ENCODE results near the gene CAMK2G. TPM values are rescaled to one million over a fixed set of nuclear protein-coding genes. Genes with fewer than 3 reads are reported as not detected.

Gene CAMK2G
- total and polyA plus RNA-seq, 9 donors = 9.8 to 42.9 (median 16.7) TPM

DNA sequence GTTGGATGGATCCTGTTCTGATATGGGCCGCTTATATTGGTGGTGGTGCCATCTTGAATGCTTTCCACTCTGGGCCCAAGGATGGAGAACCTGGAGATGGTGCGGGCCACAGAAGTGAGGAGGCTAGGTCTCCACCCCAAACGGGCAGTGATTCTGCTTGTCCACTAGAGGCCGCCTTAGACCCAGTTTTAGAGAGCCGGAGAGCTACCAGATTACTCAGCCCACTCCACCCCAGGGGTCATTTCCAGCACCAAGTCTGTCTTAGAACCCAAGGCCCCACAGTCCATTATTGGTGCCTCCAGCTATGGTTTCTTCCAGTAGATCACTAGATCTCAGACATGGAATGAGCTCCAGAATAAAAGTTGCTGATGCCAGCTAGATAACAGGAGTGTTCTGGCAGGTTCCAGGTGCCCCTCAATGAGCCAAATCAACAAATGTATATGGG lies 11.8 kb upstream of the CAMK2G start:
- WGBS, 3 donors = 4 to 10% (median 5%) methylated on average over 5 of the region's 5 CpGs
- H3K4me3 ChIP-seq = no peak overlapping the region
- no peaks in the 10 kb centered on the region for H3K36me3 ChIP-seq
- no peak for TF ChIP-seq EP300 (IDR thresholded peaks at IDR 0.05)
- TF ChIP-seq, protein P1, sequence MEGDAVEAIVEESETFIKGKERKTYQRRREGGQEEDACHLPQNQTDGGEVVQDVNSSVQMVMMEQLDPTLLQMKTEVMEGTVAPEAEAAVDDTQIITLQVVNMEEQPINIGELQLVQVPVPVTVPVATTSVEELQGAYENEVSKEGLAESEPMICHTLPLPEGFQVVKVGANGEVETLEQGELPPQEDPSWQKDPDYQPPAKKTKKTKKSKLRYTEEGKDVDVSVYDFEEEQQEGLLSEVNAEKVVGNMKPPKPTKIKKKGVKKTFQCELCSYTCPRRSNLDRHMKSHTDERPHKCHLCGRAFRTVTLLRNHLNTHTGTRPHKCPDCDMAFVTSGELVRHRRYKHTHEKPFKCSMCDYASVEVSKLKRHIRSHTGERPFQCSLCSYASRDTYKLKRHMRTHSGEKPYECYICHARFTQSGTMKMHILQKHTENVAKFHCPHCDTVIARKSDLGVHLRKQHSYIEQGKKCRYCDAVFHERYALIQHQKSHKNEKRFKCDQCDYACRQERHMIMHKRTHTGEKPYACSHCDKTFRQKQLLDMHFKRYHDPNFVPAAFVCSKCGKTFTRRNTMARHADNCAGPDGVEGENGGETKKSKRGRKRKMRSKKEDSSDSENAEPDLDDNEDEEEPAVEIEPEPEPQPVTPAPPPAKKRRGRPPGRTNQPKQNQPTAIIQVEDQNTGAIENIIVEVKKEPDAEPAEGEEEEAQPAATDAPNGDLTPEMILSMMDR (IDR thresholded peaks at IDR 0.05) = peak; percentile 46 to 85 (median 83)
- no peak for TF ChIP-seq POLR2A (IDR thresholded peaks at IDR 0.05)
- H3K4me1 ChIP-seq (ENCODE audit: insufficient read depth) = peaks cover 7% of the 10 kb centered on the region
- no peak overlapping the region for H3K27ac ChIP-seq
- no peaks in the 10 kb centered on the region for H3K9me3 ChIP-seq
- DNase-seq = peak; percentile 70 to 78 (median 74)
- intact Hi-C loops (cut with DNase I) = loop anchor here (2.0 to 5.0 kb wide), 5 partner anchors 51 to 346 kb away; no protein-coding TSS in a partner anchor
- H3K27me3 ChIP-seq = no peaks in the 10 kb centered on the region

DNA sequence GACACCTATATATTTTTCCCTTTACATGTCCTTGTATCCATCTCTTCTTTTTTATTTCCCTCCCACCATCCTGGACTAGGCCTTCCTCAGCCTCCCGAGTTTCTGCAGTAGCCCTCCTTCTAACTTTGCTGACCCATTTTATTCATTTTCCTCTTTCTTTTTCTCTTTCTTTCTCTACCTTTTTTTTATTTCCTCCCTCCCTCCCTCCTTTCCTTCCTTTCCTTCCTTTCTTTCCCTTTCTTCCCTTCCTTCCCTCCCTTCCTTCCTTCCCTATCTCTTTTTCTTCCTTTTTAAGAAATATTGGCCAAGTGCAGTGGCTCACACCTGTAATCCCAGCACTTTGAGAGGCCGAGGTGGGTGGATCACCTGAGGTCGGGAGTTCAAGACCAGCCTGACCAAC lies 9.7 kb upstream of the CAMK2G start:
- Histone ChIP-seq H3K27ac (no peak overlapping the region), H3K9me3 (no peaks in the 10 kb centered on the region), H3K36me3 (no peaks in the 10 kb centered on the region), H3K4me1 (ENCODE audit: insufficient read depth) (peaks cover 7% of the 10 kb centered on the region), H3K27me3 (no peaks in the 10 kb centered on the region), H3K4me3 (no peak overlapping the region)
- 68 to 74% (median 73%) methylated on average over 3 of the region's 3 CpGs for WGBS, 3 donors
- no peak for TF ChIP-seq EP300 (IDR thresholded peaks at IDR 0.05)
- TF ChIP-seq, protein P1 (IDR thresholded peaks at IDR 0.05) = no peak
- no peak for DNase-seq
- intact Hi-C loops (cut with DNase I) = no loop called here

DNA sequence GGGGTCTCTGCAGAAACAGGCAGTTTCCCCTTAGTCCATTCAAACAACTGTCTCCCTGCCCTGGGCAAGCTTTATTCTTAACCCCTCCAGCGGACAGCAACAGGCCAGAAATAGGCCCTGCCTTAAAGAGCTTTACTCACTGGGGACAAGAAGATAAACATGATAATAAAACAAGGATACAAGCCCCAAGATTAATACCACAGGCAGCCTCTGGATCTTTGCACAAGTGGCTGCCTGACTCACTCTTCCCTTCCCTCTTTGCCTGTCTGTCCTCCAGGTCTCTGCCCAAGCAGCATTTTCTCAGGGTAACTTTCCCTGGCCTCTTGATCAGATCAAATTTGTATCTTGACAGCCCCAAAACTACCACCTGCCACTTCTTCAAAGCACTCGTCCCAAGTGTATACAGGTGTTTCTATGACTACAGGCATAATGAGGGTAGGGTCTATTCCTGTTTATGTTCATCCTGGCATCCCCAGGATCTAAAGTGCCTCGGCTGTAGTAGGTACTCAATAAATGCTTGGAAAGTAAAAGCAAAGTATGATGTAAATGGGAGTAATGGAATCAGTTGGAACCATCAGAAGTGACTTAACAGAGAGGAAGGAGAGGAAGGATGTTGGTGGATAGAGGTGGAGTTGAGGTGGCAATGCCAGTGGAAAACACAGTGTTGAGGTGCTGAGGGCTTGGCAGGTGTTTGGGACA lies 7.0 kb upstream of the CAMK2G start:
- no peak for DNase-seq
- no peaks in the 10 kb centered on the region for H3K9me3 ChIP-seq
- intact Hi-C loops (cut with DNase I) = loop anchor here in 1 of 4 donors (2.0 kb wide), 1 partner anchor 33 kb away; no protein-coding TSS in a partner anchor
- no peak for TF ChIP-seq POLR2A (IDR thresholded peaks at IDR 0.05)
- TF ChIP-seq, protein P1 (IDR thresholded peaks at IDR 0.05) = no peak
- no peak for TF ChIP-seq EP300 (IDR thresholded peaks at IDR 0.05)
- WGBS, 3 donors = 80 to 89% (median 88%) methylated on average over 3 of the region's 3 CpGs
- H3K4me1 ChIP-seq (ENCODE audit: insufficient read depth) = peaks cover 2% of the 10 kb centered on the region
- no peaks in the 10 kb centered on the region for H3K36me3 ChIP-seq
- H3K27me3 ChIP-seq = no peaks in the 10 kb centered on the region
- no peak overlapping the region for H3K4me3 ChIP-seq
- no peak overlapping the region for H3K27ac ChIP-seq

DNA sequence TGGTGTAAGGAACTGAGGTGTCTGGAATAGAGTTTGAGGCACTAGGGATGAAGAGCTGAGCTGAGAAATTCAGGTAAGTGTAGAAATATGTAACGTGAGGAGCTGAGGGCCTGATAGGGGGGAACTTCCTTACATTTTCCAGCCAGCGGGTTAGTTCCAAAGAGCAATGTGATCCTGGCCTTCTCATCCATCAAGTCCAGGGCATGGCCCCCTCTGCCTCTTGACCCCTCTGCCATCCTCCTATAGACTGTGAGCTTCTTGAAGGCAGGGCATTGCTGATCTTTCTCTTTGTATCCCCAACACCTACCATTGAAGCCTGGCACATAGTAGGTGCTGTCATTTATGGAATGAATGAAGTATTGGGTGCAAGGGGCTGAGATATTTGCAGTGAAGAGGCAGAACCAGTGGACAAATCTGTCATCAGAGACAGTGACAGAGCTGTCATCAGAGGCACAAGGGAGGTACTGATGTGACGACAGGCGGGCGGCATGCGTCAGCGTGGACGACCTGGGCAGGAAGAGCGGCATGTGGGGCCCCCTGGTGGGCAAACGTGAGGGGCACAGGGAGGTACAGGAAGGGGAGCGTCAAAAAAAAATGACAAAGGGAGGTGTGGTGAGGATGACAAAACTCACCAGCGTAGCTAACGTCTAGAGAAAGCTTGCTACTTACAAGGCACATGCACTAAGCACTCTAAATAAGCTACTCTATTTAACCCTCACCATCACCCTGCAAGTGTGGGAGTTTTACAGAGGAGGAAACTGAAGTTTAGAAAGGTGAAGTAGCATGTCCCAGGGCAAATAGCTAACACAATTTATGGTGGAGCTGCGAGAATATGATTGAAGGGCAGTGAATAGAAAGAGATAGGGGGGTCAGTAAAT lies 5.2 kb upstream of the CAMK2G start:
- TF ChIP-seq, protein P1 (IDR thresholded peaks at IDR 0.05) = peak; percentile 65 to 96 (median 85)
- no peak for TF ChIP-seq POLR2A (IDR thresholded peaks at IDR 0.05)
- H3K4me3 ChIP-seq = no peak overlapping the region
- WGBS, 3 donors = 10 to 11% (median 11%) methylated on average over 14 of the region's 14 CpGs
- H3K9me3 ChIP-seq = no peaks in the 10 kb centered on the region
- H3K27ac ChIP-seq = no peak overlapping the region
- no peaks in the 10 kb centered on the region for H3K36me3 ChIP-seq
- intact Hi-C loops (cut with DNase I) = loop anchor here in 3 of 4 donors (1.0 to 2.0 kb wide), 2 partner anchors 31 to 32 kb away; no protein-coding TSS in a partner anchor
- no peaks in the 10 kb centered on the region for H3K27me3 ChIP-seq
- DNase-seq = peak; percentile 66 to 87 (median 79)
- H3K4me1 ChIP-seq (ENCODE audit: insufficient read depth) = peaks cover 3% of the 10 kb centered on the region

Measured in ovary (tissue), 9 donors.